Mucosa of gallbladder (tissue), 1 donor: Measurements from ENCODE around the gene C2orf76. TPM values are rescaled to one million over a fixed set of nuclear protein-coding genes. Genes with fewer than 3 reads are reported as not detected.
"Not testable (repeated sequence)": the region's sequence is repeated elsewhere in the genome, so short reads cannot be mapped to it uniquely, and the experiment has no call there.

Source experiments
- DNase-seq: peaks from one replicate; pipeline ENCODE4 v3.0.0-alpha.2; 2020; ENCODE audit warnings: low spot score
- total RNA-seq: library from RNA; stranded (reverse); gene quantifications from one replicate; pipeline ENCODE4 v1.2.1, GENCODE V29; 2021
- donor health status: DM: no; HTN: no; CAD: no.

Gene C2orf76
- total RNA-seq, 1 donor from 2014 or later, result 10.3 TPM

GRCh38 chr2:119294671-119295070, 72.0 kb downstream of the C2orf76 start:
- no peak for DNase-seq

- DNase-seq, result no peak
Measured at GRCh38 chr2:119293900-119294299, 72.7 kb downstream of the C2orf76 start.

- DNase-seq, result no peak
Measured at GRCh38 chr2:119293254-119293653, 73.4 kb downstream of the C2orf76 start.

- DNase-seq, result no peak
Measured at GRCh38 chr2:119292226-119292625, 74.4 kb downstream of the C2orf76 start.

GRCh38 chr2:119291588-119292167, 75.0 kb downstream of the C2orf76 start:
- no peak for DNase-seq

GRCh38 chr2:119290859-119291587, 75.6 kb downstream of the C2orf76 start:
- peak; percentile 55 for DNase-seq

- no peak for DNase-seq
Measured at GRCh38 chr2:119289642-119290041, 77.0 kb downstream of the C2orf76 start.

- peak; percentile 50 for DNase-seq
Measured at GRCh38 chr2:119289093-119289492, 77.5 kb downstream of the C2orf76 start.

GRCh38 chr2:119288576-119288975, 78.1 kb downstream of the C2orf76 start:
- no peak for DNase-seq

- DNase-seq, result no peak
Measured at GRCh38 chr2:119286661-119287060, 80.0 kb downstream of the C2orf76 start.

- DNase-seq, result peak; percentile 45
Measured at GRCh38 chr2:119283873-119284331, 82.7 kb downstream of the C2orf76 start.

GRCh38 chr2:119282996-119283511, 83.6 kb downstream of the C2orf76 start:
- no peak for DNase-seq

- DNase-seq, result no peak
Measured at GRCh38 chr2:119282146-119282995, 84.3 kb downstream of the C2orf76 start.

- DNase-seq, result no peak
Measured at GRCh38 chr2:119280680-119281079, 86.0 kb downstream of the C2orf76 start.

- no peak for DNase-seq
Measured at GRCh38 chr2:119279666-119280065, 87.0 kb downstream of the C2orf76 start.

- no peak for DNase-seq
Measured at GRCh38 chr2:119278946-119279345, 87.7 kb downstream of the C2orf76 start.

- not testable (repeated sequence) for DNase-seq
Measured at GRCh38 chr2:119278385-119278784, 88.2 kb downstream of the C2orf76 start.

- DNase-seq, result no peak
Measured at GRCh38 chr2:119276864-119277263, 89.8 kb downstream of the C2orf76 start.

- DNase-seq, result no peak
Measured at GRCh38 chr2:119267604-119268003, 99.0 kb downstream of the C2orf76 start.

GRCh38 chr2:119266091-119266589, 100.5 kb downstream of the C2orf76 start:
- no peak for DNase-seq

- no peak for DNase-seq
Measured at GRCh38 chr2:119265693-119266066, 101.0 kb downstream of the C2orf76 start.
